ENCODE data around the gene TMC4. TPM values are rescaled to one million over a fixed set of nuclear protein-coding genes. Genes with fewer than 3 reads are reported as not detected.
A peak's percentile ranks its signal among the peaks of the same experiment; 100 is the strongest.

Gene TMC4
- total RNA-seq, 1 donor from 2014 or later = 2.6 TPM

- no peak overlapping the region for H3K4me3 Mint-ChIP-seq (ENCODE audit: unreplicated experiment)
- DNase-seq (ENCODE audit: low spot score) = no peak
- peaks cover 12% of the 10 kb centered on the region for H3K27me3 Mint-ChIP-seq (ENCODE audit: unreplicated experiment)
- peaks cover 28% of the 10 kb centered on the region for H3K4me1 Mint-ChIP-seq (ENCODE audit: unreplicated experiment)
- no peak overlapping the region for H3K27ac Mint-ChIP-seq (ENCODE audit: unreplicated experiment)
- TF ChIP-seq CTCF (IDR thresholded peaks at IDR 0.05; ENCODE audit: unreplicated experiment) = no peak
- H3K9me3 Mint-ChIP-seq (ENCODE audit: unreplicated experiment) = no peaks in the 10 kb centered on the region
- H3K36me3 Mint-ChIP-seq (ENCODE audit: low read depth, unreplicated experiment) = peaks cover 41% of the 10 kb centered on the region
These were observed 33.3 kb upstream of the TMC4 start for GRCh38 chr19:54206030-54206830.

- no peak for TF ChIP-seq CTCF (IDR thresholded peaks at IDR 0.05; ENCODE audit: unreplicated experiment)
- H3K36me3 Mint-ChIP-seq (ENCODE audit: low read depth, unreplicated experiment) = peaks cover 36% of the 10 kb centered on the region
- H3K9me3 Mint-ChIP-seq (ENCODE audit: unreplicated experiment) = no peaks in the 10 kb centered on the region
- H3K27ac Mint-ChIP-seq (ENCODE audit: unreplicated experiment) = peak overlapping the region; percentile 11
- H3K4me3 Mint-ChIP-seq (ENCODE audit: unreplicated experiment) = no peak overlapping the region
- H3K4me1 Mint-ChIP-seq (ENCODE audit: unreplicated experiment) = peaks cover 30% of the 10 kb centered on the region
- H3K27me3 Mint-ChIP-seq (ENCODE audit: unreplicated experiment) = peaks cover 7% of the 10 kb centered on the region
- DNase-seq (ENCODE audit: low spot score) = no peak
These were observed 32.0 kb upstream of the TMC4 start for GRCh38 chr19:54204767-54205468.

GRCh38 chr19:54203151-54203611 lies 30.2 kb upstream of the TMC4 start:
- Mint-ChIP-seq H3K9me3 (ENCODE audit: unreplicated experiment) (no peaks in the 10 kb centered on the region), H3K4me3 (ENCODE audit: unreplicated experiment) (peak overlapping the region; percentile 97), H3K27me3 (ENCODE audit: unreplicated experiment) (peaks cover 9% of the 10 kb centered on the region), H3K36me3 (ENCODE audit: low read depth, unreplicated experiment) (peaks cover 31% of the 10 kb centered on the region), H3K4me1 (ENCODE audit: unreplicated experiment) (peaks cover 30% of the 10 kb centered on the region), H3K27ac (ENCODE audit: unreplicated experiment) (peak overlapping the region; percentile 57)
- no peak for TF ChIP-seq CTCF (IDR thresholded peaks at IDR 0.05; ENCODE audit: unreplicated experiment)
- DNase-seq (ENCODE audit: low spot score) = no peak

- Mint-ChIP-seq H3K4me1 (ENCODE audit: unreplicated experiment) (peaks cover 26% of the 10 kb centered on the region), H3K36me3 (ENCODE audit: low read depth, unreplicated experiment) (peaks cover 19% of the 10 kb centered on the region)
These were observed 29.0 kb upstream of the TMC4 start for GRCh38 chr19:54201980-54202379.

More at GRCh38 chr19:54201980-54202379, 29.0 kb upstream of the TMC4 start:
- no peak for TF ChIP-seq CTCF (IDR thresholded peaks at IDR 0.05; ENCODE audit: unreplicated experiment)
- H3K27ac Mint-ChIP-seq (ENCODE audit: unreplicated experiment) = peak overlapping the region; percentile 99
- H3K27me3 Mint-ChIP-seq (ENCODE audit: unreplicated experiment) = peaks cover 8% of the 10 kb centered on the region
- DNase-seq (ENCODE audit: low spot score) = no peak
- H3K4me3 Mint-ChIP-seq (ENCODE audit: unreplicated experiment) = peak overlapping the region; percentile 97
- no peaks in the 10 kb centered on the region for H3K9me3 Mint-ChIP-seq (ENCODE audit: unreplicated experiment)
